Mononuclear cell (primary cell): ENCODE measurements around the gene HOXA9. TPM values are rescaled to one million over a fixed set of nuclear protein-coding genes. Genes with fewer than 3 reads are reported as not detected.

Experiments used
- H3K27me3 ChIP-seq: 2 replicates; pipeline ENCODE4 v1.6.0; 2011; ENCODE audit warnings: low read length, control low read depth; ENCODE audit not compliant: insufficient read depth
- H3K4me1 ChIP-seq: 2 replicates; pipeline ENCODE4 v1.5.1; 2011; ENCODE audit warnings: mild to moderate bottlenecking, low read length, control low read depth; ENCODE audit not compliant: insufficient read depth
- H3K4me3 ChIP-seq: 2 replicates; pipeline ENCODE4 v1.5.1; 2011; ENCODE audit warnings: mild to moderate bottlenecking, low read length, moderate library complexity
- H3K9me3 ChIP-seq: 2 replicates; pipeline ENCODE4 v1.5.1; 2011; ENCODE audit warnings: low read depth, mild to moderate bottlenecking, control low read depth, low read length
- total RNA-seq: library from RNA; depleted of rRNA; stranded (reverse); fragments of >200 nt; gene quantifications from one replicate; pipeline ENCODE4 v1.2.3, GENCODE V29; 2012

The HOXA9 gene
- total RNA-seq, 1 donor = 0.52 TPM

DNA sequence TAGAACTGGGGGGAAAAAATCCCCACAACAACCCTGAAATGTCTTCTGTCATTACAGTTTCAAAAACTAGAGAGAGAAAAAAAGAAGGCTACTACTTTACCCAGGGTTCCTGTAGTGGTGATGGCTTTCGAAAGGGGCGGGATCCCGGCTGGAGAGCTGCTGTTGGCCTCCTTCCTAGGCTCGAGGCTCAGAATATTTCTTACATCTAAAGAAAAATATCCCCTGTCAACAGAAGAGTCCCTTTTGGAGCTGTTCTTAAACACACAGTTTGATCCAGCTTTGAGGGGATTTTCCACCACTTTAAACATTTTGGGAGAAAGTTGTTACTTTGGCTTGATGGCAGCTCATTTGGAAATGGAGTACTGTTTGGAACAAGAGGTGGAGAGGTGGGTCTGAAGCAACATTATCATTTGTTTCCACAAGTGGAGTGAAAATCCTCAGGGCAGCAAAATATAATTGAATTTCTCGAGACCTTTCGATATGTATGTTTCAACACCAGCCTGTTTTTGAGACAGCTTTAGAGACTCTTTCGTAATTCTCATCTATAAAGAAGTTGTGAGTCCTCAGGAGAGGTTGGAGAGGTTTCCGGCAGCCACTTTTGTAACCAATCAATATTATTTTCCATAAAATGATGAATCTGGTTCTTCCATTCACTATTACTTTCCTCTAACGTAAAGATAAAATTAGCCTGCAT, 29.5 kb upstream of the HOXA9 start:
- H3K4me1 ChIP-seq = peaks cover 32% of the 10 kb centered on the region
- no peaks in the 10 kb centered on the region for H3K9me3 ChIP-seq
- peaks cover 93% of the 10 kb centered on the region for H3K27me3 ChIP-seq
- no peak overlapping the region for H3K4me3 ChIP-seq

- Histone ChIP-seq H3K9me3 (no peaks in the 10 kb centered on the region), H3K4me1 (peaks cover 34% of the 10 kb centered on the region), H3K4me3 (no peak overlapping the region), H3K27me3 (peaks cover 98% of the 10 kb centered on the region)
These were observed 28.6 kb upstream of the HOXA9 start for GRCh38 chr7:27194002-27194352.

DNA sequence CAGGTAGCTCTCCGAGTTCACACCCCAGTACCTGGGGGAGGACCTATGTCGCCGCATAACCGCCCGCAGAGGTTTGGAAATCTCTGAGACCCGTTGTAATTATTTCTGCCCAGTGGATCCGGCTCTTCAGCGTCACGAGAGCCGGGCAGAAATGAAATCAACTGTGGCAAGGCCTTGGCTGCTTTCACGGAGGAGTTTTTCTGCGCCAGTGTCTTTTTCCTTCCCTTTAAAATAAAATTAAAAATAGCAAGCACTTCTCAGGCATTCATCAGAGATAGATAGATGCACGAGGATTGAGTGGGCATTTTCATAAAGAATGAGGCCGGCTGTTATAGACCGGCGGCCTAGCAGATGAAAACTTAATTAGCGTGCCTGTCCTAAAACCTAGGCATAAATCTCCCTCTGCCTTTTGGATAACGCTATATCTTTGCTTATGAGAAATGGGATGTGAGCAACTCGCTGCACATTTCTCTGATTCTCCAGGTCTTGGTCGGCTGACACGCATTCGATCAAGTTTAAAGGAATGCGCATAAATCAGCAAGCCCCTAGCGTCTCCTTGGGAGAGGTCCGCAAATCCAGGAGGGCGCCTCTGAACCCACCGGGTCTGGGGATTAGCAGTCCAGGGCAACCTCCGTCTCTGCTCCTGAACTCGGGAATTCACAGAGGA, 28.1 kb upstream of the HOXA9 start:
- Histone ChIP-seq H3K27me3 (peaks cover 98% of the 10 kb centered on the region), H3K4me3 (no peak overlapping the region), H3K9me3 (no peaks in the 10 kb centered on the region), H3K4me1 (peaks cover 36% of the 10 kb centered on the region)

DNA sequence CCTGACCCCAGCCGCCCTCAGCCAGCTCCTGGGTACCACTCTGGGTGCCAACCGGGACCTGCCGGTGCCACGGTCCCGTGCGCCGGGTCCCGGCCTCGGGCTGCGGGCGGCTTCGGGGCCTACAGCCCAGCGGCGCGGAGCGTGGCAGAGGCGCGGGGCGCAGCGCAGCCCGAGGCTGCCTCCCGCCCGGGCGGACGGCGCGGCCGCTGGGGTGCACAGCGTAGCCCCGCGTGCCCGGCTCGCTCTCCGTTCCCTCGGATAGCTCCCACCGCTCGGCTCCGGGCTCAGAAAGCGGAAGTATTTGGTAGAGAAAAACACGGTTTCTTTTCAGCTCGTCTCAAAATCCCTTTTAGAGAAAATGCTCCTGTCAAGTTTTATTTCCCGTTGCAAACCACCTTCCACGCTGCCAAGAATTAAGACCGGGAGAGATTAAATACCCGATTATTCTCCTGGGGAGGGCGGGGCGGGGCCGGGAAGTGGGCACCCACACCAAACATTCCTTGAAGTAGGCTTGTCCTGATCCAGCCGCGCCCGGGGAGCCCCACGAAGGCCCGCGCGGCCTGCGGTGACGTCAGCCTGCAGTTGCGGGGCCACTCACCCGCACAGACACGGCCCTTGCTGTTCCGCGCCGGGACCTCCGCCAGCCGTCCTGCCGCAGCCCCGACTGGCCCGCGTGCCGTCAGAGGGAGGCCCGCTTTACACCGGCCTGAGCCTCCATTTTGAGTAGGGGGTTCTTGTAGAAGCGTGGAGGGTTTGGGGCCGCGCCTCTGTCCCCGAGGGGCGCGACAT, 27.4 kb upstream of the HOXA9 start:
- Histone ChIP-seq H3K9me3 (no peaks in the 10 kb centered on the region), H3K4me3 (peak overlapping the region; percentile 14), H3K4me1 (peaks cover 43% of the 10 kb centered on the region), H3K27me3 (peaks cover 98% of the 10 kb centered on the region)

DNA sequence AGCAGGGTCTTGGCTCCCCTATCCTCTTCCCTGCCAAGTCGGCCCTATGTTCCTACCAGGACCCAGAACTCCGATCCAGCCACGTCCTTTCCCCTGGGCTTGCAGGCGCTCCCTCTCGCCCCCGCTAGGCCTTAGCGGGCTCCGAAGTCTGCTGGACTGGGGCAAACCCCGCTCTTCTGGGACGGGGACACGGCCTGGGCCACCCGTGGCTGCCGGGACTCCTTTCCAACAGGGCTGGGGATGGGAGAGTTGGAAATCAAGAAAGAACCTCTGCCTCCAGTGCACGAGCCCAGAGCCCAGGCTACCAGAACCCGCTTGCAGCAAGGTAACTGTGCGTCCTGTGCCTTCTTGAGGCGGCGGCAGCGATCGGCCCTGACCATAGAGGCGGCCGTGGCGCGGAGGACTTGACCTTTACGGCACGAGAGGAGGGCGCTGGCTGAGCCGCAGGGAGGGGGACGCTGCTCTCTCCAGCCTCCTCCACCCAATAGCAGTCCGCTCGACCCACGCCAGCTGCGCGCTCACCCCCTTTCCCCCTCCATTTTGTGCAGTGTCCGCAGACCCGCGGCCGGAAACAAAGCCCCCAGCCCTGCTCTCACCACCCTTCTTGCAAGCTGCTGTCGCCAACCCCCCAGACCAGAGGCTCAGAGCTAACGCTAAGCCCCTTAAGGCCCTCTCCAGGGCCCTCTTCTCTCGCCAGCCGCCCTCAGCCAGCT, 26.7 kb upstream of the HOXA9 start:
- no peaks in the 10 kb centered on the region for H3K9me3 ChIP-seq
- H3K27me3 ChIP-seq = peaks cover 98% of the 10 kb centered on the region
- peaks cover 49% of the 10 kb centered on the region for H3K4me1 ChIP-seq
- no peak overlapping the region for H3K4me3 ChIP-seq

DNA sequence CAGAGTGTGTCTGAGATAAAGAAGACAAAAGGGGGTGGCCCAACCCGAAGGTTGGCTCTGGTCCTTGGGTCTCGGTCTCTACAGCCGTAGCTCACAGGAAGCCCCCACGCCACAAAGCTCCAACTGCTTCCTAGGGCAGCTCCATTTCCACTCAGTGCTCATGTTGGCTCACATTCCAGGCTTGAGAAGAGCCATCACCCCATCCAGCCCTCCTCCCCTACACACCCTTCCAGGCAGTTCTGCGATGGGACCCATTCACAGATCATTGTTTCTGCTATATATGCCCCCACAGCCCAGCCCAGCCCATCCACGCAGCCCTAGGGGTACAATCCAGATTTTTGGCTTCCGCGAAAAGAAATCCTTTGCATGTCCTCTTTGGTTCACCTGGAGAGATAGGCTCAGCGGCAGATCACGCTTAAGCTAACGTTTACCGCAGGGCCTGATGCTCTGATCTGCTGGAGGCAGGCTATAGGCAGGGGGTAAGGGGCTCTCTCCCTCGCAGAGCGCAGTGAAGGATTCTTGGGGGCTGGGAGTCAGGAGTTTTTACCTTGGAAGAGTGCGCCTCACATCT, 25.9 kb upstream of the HOXA9 start:
- Histone ChIP-seq H3K4me3 (no peak overlapping the region), H3K9me3 (no peaks in the 10 kb centered on the region), H3K27me3 (peaks cover 98% of the 10 kb centered on the region), H3K4me1 (peaks cover 48% of the 10 kb centered on the region)

DNA sequence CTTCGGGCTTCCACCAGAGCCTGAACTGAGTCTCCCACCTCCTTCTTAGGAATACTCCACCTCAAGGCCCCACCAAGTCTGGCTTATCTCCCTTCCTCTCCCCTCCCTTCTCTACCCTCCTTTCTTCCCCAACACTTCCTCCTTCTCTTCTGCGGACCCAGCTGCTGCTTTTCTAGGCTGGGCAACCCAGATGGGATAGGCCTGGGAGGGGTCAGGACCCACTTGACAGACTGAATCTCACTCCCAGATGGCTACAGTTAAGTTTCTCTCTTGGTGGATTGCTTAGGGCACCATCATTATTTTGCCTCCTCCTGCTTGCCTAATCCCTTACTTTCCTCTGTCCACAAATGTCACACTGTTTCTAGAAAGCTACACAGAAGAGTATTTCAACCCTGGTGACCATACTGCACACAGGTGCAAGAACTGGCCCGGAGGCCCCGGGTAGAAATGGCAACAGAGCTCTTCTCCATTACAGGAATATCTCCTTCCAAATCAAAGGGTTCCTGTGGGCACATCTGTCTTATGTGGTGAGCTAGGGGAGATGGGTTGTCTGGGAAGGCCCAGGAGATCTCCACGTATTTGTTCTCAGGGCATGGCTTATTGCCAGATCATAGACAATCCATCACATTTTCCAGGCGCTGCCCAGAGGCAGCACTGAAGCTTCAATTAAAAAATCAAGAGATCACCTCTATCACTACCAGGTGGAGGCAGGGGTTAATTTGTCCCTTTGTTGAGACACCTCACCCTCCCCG, 24.8 kb upstream of the HOXA9 start:
- Histone ChIP-seq H3K9me3 (no peaks in the 10 kb centered on the region), H3K27me3 (peaks cover 98% of the 10 kb centered on the region), H3K4me3 (no peak overlapping the region), H3K4me1 (peaks cover 58% of the 10 kb centered on the region)

DNA sequence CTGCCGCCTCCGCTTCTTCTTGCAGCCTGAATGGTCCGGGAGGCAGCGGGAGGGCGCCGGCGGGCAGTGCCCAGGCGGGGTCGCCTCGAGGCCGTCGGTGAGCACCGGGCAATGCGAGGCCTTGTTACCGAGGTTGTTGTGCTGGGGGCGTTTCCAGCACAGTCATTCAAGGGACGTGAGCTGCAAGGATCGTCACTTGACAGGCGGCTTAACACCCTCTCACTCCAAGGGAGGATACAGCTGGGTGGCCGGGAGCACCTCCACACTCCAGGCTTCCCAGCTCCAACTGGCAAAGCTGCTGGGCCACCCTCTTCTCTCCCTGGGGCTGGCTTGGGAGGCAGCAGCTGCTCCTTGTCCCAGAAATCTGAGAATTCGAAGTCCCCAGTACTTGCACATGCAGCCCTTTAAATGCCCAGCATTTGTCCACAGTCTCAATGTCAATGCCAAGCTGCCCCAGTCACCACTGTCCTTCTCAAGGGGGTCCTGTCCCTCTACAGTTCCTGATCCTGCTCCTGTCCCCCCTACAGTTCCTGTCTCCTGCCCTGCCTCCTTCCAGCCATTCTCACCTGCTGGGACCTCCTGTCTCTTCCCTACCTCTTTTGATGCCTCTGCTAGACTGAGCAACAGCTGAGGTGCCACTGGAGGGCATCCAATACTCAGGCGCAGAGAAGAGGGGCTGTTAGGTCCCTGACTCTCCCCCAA, 24.1 kb upstream of the HOXA9 start:
- no peak overlapping the region for H3K4me3 ChIP-seq
- no peaks in the 10 kb centered on the region for H3K9me3 ChIP-seq
- peaks cover 65% of the 10 kb centered on the region for H3K4me1 ChIP-seq
- H3K27me3 ChIP-seq = peaks cover 98% of the 10 kb centered on the region

DNA sequence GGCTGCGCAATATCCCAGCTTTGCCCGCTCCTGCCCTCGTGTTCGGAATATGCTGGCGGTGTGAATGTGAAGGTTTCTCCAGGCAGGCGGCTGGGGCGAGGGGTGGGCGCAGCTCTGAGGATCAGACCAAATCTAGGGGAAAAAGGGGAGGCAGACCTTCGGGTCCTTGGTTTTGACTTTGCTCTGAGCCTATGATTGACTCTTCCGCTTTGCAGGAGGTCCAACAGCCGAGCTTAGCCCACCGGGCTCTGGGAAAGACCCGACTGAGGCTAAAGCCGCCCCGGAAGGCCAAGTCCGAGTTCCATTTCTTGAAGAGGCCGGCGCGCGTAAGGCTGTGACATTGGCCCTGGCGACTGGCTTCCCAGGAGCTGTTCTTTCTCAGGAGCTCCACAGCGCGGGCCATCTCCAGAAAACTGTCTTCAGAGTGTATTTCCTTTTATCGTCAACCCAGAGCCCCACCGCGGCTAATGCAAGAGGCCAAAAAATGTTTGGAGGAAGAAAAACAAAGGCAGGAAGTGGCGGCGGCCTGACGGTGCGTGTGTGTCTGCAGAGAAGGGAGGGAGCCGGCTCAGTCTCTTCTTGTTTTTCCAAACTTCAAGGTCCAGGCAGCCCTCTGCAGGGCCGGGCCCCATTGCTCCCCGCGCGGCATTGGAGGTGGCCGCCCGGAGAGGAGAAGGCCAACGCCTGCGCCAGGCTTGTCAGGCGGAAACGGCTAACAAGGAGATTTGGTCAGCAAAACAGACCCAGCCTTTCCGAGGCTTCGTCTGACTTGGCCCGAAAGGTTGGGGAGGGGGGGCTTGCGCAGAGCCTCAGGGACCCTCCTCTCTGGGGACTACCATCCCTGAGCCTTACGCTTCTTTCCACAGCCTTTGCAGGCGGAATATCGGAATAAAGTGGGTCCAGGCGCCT, 23.3 kb upstream of the HOXA9 start:
- no peaks in the 10 kb centered on the region for H3K9me3 ChIP-seq
- H3K4me1 ChIP-seq = peaks cover 69% of the 10 kb centered on the region
- no peak overlapping the region for H3K4me3 ChIP-seq
- H3K27me3 ChIP-seq = peaks cover 96% of the 10 kb centered on the region

DNA sequence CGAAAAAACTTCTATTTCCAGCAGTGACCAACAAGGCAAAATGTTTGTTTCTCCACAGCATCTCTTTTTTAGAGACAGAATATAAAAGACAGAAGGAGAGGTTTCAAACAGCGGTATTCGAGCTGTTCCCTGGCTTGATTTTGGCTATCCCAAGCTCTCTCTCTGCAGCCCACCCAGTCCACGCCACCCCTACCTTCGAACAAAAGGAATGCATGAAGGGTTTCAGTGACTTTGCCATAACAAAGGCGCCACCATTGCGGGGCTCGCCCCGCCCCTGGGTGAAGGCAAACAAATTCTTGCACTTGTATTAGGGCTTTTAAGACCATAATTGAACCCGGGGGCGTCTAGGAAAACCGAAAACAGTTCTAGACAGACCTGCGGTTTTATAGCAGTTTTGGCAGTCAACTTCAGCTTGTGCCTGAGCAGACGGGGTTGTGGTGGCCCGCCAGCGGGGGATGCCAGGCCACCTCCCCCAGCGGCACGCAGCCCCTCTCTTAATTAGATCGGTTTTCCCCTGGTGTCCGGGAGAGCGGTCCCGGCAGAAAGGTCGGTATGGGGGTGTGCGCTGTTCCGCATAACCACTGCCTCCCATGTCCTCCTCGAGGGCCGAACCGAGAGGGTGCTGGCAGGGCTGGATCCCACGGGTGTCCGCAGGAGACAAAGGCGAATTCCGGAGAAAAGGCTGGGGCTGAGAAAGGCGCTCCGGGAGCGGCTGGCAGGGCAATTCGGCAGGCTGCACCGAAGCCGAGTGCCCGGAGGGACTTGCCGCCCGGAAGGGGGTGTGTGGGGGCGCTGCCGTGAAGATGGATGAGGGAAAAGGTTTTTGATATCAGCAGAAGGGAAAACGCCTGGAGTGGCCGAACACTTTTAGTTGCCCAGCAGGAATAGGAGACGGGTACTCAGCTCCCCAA, 22.4 kb upstream of the HOXA9 start:
- Histone ChIP-seq H3K9me3 (no peaks in the 10 kb centered on the region), H3K4me3 (no peak overlapping the region), H3K4me1 (peaks cover 66% of the 10 kb centered on the region), H3K27me3 (peaks cover 96% of the 10 kb centered on the region)

- Histone ChIP-seq H3K4me1 (peaks cover 57% of the 10 kb centered on the region), H3K9me3 (no peaks in the 10 kb centered on the region), H3K27me3 (peaks cover 98% of the 10 kb centered on the region), H3K4me3 (no peak overlapping the region)
These were observed 21.5 kb upstream of the HOXA9 start for GRCh38 chr7:27186668-27187474.
